Right renal cortex interstitium (tissue), 3 donors: ENCODE measurements around the gene RPL3. TPM values are rescaled to one million over a fixed set of nuclear protein-coding genes. Genes with fewer than 3 reads are reported as not detected.

Experiments used
- DNase-seq, 3 donors: peaks; one replicate each; pipeline ENCODE4 v3.0.0-alpha.2; 2013; ENCODE audit warnings: low read depth in 3 of 3, low spot score in 2 of 3
- polyA plus RNA-seq, 3 donors: library from polyadenylated mRNA; unstranded; fragments of 120-200 nt; gene quantifications; one replicate each; pipeline ENCODE4 v1.2.1, GENCODE V29; 2013; ENCODE audit not compliant: insufficient read length in 3 of 3

RPL3 gene
- polyA plus RNA-seq, 3 donors: 3,033 to 3,217 (median 3,141) TPM

DNA sequence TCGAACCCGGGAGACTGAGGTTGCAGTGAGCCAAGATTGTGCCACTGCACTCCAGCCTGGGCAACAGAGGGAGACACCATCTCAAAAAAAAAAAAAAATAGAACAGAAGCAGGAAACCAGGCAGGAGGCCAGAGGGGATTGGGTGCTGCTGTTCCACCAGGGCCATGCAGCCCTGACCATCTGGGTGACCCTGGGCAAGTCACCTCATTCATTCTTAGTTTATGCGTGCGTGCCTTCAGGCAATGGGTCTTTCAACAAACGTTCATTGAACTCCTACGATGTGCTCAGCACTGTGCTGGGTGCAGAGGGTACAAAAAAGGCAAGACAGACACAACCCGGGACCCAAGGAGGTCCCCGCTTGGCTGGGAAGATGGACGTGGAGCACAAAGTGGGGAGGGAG is 18.3 kb downstream of the RPL3 start:
- DNase-seq: no peak

DNA sequence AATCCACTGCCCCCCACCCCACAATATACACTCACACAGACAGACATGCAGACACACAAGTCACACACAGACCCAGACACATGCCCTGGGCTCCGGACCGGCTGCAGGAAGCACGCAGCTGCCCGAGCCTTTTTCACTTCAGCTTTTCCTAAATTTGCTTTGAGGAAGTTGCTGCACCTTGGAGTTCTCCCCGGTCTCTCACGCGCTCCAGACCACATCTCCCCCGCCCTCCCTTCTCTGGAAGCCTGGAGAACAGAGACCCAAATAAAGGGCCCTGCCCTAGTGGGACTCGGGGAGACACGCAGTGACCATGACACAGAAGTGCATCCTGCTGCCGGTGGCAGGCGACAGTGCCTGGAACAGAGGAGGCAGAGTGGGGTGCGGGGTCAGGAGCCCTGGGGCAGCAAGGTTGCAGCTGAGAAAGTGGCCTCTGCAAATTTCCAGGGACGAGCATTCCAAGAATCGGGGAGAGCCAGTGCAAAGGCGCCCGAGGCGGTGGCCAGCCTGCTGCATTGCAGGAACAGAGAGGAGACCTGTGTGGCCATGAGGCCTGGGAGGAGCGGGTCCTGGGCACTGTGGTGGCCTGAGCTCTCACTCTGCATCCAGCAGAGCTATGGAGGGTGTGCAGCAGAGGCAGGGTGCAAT is 19.1 kb downstream of the RPL3 start:
- DNase-seq: no peak

DNA sequence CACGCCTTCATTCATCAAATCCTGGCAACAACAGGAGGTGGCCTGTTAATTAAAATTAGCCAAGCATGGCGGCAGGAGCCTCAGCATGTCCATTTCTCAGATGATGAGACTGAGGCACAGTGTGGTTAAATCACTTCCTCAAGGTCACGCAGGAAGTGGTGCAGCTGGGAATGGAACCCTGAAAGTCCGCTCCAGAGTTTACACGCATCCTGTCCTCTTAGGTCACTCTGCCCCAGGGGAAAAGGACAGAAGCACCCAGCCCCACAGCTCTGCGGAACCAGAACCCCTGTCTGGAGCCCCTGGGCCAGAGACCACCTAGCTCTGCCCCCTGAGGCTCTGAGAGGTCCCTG is 19.6 kb downstream of the RPL3 start:
- DNase-seq: no peak

DNA sequence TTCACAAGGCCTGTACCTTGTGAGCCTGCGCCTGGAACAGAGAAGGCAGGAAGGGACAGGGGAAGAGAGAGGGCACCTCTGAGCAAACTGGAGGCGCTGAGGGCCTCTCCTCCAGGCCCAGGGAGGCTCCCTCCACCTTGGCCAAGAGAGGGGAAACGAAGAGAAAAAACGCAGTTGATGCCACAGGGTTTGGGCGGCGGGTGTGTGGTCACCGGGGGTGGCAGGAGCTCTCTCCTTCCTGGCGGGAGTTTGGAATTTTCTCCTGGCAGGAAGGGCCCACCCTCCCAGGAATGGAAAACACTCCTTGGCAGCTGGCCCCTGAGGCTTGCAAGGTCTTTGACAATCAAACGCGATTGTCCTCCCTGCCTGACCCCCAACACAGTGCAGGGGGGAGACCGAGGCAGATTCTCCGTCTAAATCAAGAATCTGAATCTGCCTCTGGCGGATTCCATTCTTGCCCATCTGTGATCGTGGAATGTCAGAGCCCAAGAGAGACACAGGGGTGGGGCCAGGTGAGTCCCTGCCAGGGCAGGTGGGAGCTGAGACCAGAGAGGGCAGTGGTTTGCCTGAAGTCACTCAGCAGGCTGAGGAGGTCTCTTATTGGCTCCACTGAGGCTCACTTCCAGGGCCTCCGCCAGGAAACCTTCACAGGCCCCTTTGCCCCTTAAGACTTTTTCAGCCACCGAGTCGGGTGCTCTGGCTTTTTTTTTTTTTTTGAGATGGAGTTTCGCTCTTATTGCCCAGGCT is 21.0 kb downstream of the RPL3 start:
- no peak for DNase-seq

DNA sequence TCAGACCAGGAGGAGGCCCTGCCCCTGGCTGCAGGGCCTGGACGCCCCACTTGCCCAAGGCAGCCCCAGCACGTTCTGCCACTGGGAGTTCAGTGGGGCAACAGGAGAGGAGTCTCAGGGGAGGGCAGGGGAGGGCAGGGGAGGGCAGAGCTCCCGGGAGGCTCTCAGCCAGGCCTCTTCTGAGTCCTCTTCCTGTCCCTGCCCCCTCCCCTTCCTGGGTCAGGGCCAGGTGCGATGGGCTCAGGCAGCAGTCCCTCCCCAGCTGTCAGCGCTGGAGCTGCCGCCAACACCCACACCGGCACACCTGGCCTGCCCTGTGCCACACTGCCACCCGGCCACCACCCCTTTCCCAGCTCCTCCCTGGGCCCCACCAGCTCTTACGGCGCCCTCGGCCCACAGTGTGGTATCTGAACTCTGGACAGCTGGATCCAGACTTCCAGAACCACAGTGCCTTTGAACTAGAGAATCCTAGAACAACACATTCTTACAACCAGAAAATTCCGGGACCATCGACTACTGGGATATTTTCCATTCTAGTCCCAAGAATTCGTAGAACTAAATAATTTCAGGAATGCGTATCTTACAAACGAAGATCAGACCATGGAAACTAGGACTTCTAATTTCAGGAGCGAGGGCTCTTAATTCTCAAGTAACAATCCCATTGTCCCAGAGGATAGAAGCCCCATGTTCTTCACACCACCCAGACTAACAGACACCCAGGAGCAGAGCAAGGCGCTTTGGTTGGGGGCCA is 21.8 kb downstream of the RPL3 start:
- no peak for DNase-seq

DNA sequence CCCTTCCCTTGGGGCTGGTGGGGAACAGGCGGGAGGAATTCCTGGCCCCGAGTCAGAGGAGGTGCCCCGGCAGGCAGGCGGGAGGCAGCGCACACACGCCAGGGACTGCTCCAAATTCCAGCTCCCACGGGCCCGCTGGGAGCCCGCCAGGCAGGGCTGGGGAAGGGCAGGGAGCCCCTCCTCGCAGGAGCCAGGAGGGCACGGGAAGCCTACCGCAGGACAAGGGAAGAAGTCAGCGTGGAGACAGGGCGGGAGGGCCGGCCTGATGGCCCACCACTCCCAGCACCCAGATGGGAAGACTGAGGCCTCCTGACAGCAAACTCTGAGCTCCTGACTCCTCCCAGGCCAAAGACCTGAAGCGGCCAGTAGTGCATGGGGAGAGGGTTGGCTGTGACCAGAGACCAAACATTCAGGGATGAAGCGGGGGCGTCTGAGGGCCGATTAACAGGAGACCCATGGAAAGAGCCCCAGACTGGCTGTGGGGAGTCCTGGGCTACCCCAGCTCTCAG is 22.4 kb downstream of the RPL3 start:
- no peak for DNase-seq

DNA sequence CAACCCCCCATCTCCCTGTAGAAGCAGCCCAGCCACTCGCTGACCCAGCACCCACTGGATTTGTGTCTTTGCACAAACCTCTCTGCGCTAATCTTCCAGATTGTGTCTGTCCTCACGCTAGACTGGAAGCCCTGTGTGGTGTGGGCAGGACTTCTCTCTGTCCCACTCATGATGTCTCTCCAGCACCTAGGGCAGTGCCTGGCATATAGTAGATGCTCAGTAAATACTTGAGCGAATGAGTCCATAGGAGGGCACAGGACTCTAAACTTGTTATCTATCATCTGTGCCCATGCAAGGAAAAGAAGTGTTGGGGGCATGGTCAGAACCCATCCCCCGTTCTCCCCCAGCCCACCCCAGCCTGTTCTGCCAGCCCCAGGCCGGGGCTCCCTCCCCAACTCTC is 22.9 kb downstream of the RPL3 start:
- DNase-seq: no peak

DNA sequence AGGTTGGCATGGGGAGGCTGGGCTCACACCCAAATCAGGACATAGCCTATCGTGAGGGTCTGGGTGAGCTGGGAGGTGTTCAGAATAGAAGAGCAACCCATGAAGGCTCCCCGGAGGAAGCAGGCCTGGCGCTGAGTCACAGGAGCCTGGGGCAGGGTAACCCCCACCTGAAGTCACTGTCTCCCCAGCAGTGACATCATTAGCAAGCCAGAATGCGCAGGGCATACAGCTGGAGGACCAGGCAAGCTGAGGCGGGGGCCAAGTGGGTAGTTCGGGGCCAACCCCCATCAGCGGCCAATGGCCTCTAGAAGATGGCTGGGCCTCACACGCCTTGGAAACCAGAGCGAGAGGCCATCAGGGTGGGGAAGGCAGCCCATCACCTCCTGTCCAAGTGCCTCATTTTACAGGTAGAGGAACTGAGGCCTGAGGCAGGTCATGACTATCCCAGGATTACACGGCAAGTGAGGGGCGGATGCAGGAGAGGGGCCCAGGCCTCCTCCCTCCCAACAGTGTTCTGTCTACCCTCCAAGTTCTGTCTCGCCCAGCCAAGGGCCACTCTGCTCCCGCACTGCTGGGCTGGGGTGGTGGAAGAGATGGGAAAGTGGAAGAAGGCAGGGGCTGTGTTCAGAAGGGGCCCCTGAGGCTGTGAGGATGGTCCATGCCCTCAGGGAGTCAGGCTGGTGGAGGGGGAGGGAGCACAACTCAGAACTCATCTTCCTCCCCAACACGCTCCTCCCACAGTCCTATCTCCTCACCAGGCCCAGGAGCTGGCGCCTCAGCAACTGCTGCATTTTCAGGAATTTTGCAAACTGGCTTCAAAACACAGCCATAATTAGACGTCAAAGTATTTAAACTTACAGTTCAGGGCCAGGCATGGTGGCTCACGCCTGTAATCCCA is 24.6 kb downstream of the RPL3 start:
- DNase-seq: no peak

DNA sequence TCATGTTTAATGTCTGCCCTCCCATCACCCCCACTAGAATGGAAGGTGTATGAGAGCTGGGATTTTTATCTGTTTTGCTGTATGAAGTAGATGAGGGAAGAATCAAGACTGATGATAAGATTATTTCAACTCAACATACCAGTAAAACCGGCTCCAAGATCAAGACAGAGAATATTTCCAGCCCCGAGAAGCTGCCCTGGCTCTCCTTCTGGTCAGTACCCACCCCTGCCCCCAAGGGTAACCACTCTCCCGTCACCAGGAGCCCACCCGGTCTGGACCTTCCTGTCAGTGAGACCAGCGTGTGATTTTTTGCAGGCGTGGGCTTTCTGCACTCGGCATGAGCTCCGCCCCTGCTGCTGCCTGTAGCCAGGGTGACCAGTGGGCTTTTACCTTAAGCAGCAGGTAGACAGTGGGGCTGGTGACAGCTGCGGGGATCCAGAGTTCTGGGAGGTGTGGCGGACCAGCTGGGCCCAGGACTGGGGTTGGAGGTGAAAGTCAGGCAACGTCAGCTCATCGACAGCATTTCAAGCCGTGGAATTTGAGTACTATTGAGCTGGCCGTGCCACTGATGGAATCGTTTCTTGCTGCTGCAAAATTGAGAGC is 25.6 kb downstream of the RPL3 start:
- DNase-seq: no peak

DNA sequence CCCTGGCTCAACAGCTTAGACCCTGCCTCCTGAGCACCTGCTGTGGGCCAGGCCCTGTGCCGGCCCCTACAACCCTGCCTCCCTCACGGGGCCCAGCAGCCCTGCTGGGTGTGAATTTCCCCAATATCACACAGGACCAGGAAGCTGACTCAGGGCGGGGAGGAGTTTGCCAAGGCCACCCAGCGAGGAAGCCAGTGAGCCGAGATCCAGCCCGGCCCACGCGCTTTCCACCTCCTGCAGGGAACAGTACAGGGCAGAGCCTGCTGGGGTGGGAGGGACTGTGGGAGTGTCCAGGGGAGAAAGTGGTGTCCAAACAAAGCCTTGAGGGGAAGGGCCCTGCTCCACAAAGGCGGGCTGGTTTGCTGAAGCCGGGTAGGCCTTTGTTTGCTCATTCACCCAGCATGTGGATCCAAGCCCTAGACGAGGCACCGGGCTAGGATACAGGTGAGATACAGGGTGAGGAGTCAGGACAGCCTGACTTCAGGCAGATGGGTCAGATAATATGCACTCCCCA is 26.8 kb downstream of the RPL3 start:
- DNase-seq: peak in 1 of 3 donors; percentile 58

DNA sequence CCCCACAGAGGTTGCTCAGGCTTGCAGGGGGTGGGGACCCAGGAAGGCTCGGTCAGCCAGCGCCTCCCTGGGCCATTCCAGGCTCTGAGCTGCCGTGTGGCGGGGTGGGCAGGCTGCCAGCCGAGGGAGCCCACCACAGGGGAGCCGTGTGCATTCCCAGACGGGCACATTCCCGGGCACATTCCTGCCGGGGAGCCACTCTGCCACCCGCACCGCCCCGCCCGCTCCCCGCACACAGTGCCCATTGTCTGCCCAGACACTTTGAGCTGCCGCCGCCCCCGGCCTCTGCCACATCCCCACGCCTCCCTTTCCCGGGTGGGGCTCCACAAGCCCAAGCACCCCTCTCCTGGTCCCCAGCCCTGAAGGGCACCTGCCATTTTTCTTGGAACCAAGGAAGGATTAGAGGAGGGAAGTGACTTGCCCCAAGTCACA is 27.4 kb downstream of the RPL3 start:
- DNase-seq: no peak

DNA sequence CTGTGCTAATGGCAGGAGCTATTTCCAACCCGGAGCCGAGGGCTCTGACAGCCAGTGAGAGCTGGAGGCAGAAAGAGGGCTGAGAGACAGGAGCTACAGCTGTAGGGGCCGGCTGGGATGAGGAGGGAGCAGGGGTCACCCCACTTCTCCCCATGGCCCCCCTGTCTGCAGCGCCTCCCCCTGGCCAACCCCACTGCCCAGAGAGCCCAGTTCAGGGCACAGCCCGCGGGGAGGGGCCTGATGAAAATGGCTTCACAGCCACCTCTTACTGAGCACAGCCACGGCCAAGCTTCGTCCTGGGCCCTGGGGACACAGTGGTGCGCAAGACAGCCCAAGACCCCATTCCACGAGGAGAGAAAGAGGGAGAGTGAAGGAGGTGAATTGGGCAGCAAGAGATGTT is 27.9 kb downstream of the RPL3 start:
- DNase-seq: no peak

DNA sequence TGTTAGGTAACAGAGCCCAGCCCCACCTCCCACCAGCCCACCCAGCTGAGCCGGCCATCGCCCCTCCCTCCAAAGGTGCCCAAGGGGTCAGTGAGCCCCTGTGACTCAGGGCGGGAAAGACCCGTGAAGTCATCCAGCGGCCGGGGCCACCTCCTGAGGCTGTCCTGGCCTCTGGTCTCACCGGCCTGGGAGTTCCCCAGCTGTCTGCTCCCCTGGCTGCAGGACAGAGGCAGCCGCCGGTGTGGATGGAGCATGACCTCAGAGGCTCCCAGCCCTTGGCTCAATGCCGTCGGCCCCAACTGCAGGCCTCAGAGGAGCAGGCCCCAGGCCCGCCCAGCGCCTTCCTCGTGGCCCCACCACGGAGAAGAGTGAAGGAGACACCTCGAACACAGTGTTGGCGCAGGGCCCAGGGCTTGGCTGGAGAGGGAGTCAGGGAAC is 28.7 kb downstream of the RPL3 start:
- no peak for DNase-seq

DNA sequence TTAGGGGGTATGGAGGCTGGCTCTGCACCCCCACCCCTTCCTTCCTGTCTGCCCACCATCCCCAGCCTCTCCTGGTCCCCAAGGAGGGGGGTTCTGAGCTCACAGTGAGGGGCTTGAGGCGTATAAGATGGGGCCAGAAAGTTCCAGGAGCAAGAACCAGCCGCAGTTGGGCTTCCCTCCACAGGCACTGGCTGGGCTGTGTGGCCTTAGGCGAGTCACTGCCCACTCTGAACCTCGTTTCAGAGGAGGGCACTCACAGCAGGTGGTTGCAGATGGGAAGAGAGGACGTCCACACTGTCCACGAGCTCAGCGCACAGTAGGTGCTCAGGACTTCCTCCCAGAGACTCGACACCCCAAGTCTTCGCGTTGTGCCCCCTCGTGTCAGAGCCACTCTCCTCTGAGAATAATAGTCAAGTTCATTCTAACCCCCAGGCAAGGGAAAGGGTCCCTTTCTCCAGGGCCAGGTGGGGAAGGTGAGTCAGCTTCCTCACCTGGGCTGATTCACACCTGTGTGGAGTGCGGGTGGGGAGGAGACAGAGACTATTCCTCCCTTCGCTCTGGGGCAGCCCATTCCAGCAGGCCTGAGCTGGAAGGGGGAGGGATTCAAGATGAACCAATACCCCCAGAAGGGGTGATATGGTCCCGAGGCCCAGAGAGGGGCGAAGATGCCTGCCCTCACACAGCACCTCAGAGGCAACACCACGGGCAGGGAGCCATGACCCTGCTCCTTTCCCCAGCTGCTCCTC is 29.3 kb downstream of the RPL3 start:
- no peak for DNase-seq

DNA sequence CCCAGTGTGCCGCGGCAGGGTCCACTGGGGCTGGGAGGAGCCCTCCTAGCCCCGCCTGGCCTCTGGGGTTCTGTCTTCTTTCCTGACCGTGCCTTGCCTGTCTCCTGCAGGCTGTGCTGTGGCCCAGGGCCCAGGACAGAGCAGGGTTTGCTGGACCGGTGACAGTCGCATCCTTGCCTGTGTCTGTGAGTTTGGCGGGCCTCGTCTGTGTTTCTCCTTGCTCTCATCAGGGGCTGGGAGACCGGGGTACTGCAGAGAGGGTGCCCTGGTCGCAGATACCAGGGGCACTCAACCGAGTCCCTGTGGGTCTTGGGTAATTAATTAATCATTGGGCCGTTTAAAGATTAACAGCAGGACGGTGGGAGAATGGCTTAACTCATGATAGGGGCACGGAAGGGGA is 29.9 kb downstream of the RPL3 start:
- no peak for DNase-seq

DNA sequence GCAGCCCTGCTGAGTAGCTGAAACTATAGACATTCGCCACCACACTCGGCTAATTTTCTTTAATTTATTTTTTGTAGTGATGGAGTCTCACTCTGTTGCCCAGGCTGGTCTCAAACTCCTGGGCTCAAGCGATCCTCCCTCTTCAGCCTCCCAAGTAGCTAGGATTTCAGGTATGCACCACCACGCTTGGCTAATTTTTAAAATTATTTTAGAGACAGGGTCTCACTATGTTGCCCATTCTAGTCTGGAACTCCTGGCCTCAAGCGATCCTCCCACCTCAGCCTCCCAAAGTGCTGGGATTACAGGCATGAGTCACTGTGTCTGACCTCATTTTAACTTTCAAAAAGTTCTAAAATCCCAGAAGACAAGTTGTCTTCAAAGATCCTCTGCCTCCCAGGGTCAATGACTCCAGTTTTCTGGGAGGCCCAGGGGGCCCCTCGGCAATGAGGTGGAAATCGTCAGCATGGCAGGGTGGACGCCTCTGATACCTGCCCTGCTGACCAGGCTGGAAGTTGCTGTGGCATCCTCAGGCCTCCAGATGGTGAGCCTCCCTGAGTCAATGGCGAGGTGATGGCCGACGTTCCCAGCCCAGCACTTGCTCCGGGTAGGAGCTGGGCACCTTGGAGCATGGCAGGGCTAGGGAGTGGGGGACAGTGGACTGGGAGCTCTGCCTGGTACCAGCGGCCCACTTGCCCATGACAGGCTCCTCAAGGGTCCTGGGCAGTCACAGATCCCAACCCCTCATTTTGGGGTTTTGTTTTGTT is 31.1 kb downstream of the RPL3 start:
- DNase-seq: no peak

DNA sequence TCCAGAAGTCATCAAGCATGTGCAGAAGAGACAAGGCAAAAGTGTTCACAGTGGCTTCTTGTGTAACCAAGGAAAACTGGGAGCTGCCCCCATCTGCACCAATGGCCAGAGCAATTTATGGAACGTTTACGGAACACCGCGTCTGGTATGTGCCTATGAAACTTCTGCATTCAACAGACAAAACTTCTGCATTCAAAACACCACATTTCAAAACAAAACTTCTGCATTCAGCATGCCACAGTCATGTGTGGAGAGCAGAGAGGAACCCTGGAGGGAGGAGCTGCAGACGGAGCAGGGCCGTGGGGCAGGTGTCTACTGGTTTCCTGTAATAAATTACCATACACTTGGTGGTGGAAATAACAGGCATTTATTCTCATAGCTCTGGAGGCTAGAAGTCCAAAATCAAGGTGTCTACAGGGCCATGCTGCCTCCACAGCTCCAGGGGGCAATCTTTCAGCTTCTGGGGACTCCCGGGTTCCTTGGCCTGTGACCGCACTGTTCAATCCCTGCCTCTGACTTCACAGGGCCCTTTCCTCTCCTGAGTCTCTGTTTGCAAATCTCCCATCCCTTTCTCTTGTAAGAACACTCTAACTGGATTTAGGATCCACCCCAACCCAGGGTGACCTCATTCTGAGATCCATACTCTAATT is 32.2 kb downstream of the RPL3 start:
- no peak for DNase-seq

DNA sequence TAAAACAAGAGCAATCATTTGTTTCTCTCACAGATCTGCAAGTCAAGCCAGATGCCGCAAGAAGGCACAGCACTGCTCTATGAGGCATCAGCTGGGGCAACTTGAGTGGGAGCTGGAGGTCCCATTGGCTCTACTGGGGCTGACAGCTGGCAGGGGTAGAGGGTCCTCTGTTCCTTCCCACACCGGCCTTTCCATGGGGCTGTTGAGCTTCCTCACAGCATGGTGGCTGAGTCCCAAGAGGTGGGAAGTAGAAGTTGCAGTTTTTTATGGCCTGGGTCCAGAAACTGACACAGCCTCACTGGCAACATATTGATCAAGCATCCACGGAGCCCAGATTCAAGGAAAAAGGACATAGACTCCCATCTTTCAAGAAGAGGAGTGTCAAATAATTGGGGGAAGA is 34.4 kb downstream of the RPL3 start:
- DNase-seq: no peak
